Endodermal cell (in vitro differentiated cells): Measurements from ENCODE around the gene ATG16L2. TPM values are rescaled to one million over a fixed set of nuclear protein-coding genes. Genes with fewer than 3 reads are reported as not detected.

ENCODE experiments used
- DNase-seq: peaks from one replicate; pipeline ENCODE4 v3.0.0-alpha.2; 2017
- H3K27ac ChIP-seq: 2 replicates; pipeline ENCODE4 v1.5.1; 2013; ENCODE audit warnings: mild to moderate bottlenecking, low read depth, low read length, moderate library complexity
- H3K27me3 ChIP-seq: 2 replicates; pipeline ENCODE4 v1.6.1; 2013; ENCODE audit warnings: mild to moderate bottlenecking, low read length, moderate library complexity; ENCODE audit not compliant: insufficient read depth, control insufficient read depth, poor library complexity, severe bottlenecking
- H3K36me3 ChIP-seq: 2 replicates; pipeline ENCODE4 v1.7.0; 2013; ENCODE audit warnings: mild to moderate bottlenecking, low read length, moderate library complexity; ENCODE audit not compliant: control insufficient read depth, insufficient read depth
- H3K4me1 ChIP-seq: one replicate; pipeline ENCODE4 v1.7.0; 2013; ENCODE audit warnings: low read length; ENCODE audit not compliant: control insufficient read depth, insufficient read depth
- H3K4me3 ChIP-seq: 2 replicates; pipeline ENCODE4 v1.5.1; 2013; ENCODE audit warnings: mild to moderate bottlenecking, low read length, moderate library complexity
- H3K9ac ChIP-seq: 2 replicates; pipeline ENCODE4 v1.6.1; 2013; ENCODE audit warnings: mild to moderate bottlenecking, low read length, moderate library complexity; ENCODE audit not compliant: poor library complexity, severe bottlenecking; ENCODE audit errors: extremely low read depth
- H3K9me3 ChIP-seq: 2 replicates; pipeline ENCODE4 v1.6.1; 2013; ENCODE audit warnings: mild to moderate bottlenecking, low read length, moderate library complexity; ENCODE audit not compliant: control insufficient read depth
- H3K27ac Mint-ChIP-seq: 2 replicates; pipeline ENCODE4 v1.8.0; 2020; ENCODE audit warnings: mixed read lengths
- H3K27me3 Mint-ChIP-seq: 2 replicates; pipeline ENCODE4 v1.8.0; 2021; ENCODE audit warnings: mild to moderate bottlenecking, mixed read lengths; ENCODE audit not compliant: insufficient read depth
- H3K36me3 Mint-ChIP-seq: 2 replicates; pipeline ENCODE4 v1.8.0; 2020; ENCODE audit warnings: low read depth, mixed read lengths
- H3K4me1 Mint-ChIP-seq: 2 replicates; pipeline ENCODE4 v1.8.0; 2020; ENCODE audit warnings: mixed read lengths
- H3K4me3 Mint-ChIP-seq: 2 replicates; pipeline ENCODE4 v1.8.0; 2020; ENCODE audit warnings: mild to moderate bottlenecking, moderate library complexity, mixed read lengths
- H3K9me3 Mint-ChIP-seq: 2 replicates; pipeline ENCODE4 v1.8.0; 2020; ENCODE audit warnings: mild to moderate bottlenecking, mixed read lengths
- WGBS, 2 experiments: methylation state at CpG; one replicate each; pipeline versions ENCODE4 v1.1.5 to v1.1.7; 2013; ENCODE audit warnings: missing lambda C conversion rate in 2 of 2, mixed read lengths in 1 of 2; ENCODE audit not compliant: insufficient coverage in 1 of 2, insufficient read length in 1 of 2; 5-methylcytosine and 5-hydroxymethylcytosine counted together
- total RNA-seq, 2 donors: library from RNA; stranded (reverse); fragmentation: NEBNext Ultra II Directional in 1 of 2; extraction: Animal tissue kit (Norgen Biotek cat#: 25700) in 1 of 2; gene quantifications; 2 replicates in 1 of 2; 3 replicates in 1 of 2; pipeline ENCODE4 v1.2.1, GENCODE V29; 2021
- TF ChIP-seq, protein P1 (sequence below): fragments of 200-600 bp; sonication (generic); conservative IDR thresholded peaks from 2 replicates; pipeline ENCODE4 v1.5.0; 2021; ENCODE audit warnings: antibody characterized with exemption, mild to moderate bottlenecking

Gene ATG16L2
- total RNA-seq, 2 donors from 2014 or later = 32.2 to 34.2 TPM

DNA sequence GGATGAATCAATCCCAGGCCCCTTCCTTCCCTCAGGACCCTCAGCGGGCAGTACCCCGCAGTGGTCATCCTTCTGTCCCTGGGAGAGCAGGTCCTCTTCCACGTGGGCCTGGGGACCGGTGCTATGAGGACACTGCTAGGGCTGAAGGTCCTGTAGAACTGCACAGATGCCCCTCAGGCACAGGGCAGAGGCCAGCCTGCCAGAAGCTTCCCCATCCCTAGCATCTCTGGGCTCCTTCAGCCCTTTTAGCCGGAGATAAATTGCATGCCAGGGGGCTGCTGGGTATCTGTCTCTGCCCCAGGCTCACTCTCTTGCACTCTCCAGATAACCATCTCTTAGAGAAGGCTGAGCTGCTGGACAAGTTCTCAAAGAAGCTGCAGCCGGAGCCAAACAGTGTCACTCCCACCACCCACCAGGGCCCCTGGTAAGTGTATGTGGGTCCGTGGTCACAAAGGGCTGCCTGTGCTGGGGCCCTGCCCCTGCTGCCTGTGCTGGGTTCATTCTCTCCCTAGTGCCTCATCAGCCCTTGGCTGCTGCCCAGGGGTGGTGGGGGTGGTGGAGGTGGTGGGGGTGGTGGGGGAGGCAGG is 2.3 kb downstream of the ATG16L2 start:
- no peak for DNase-seq
- 92 to 100% methylated on average over 2 to 7 of the region's 7 CpGs for WGBS, 2 experiments

DNA sequence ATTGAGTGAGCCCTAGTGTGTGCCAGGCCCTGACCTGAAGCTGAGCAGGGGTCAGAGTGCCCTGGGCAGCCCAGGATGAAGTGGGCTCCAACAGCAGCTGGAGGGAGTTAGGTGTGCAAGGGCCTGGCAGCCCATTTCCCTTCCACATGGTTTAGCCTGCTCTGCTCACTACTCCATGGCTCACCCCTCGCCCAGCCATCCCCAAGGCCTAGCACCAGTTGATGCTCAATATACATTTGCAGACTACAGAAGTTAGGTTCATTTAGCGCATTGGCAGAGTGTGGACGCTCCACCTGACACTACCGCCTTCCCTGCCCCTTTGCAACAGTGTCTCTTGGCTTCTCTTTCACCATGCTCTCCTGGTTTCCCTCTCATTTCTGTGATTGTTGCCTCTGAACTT is 3.8 kb downstream of the ATG16L2 start:
- WGBS, 2 experiments = 92 to 100% methylated on average over 4 of the region's 4 CpGs
- no peak overlapping the region for H3K4me3 Mint-ChIP-seq
- no peak overlapping the region for H3K9ac ChIP-seq
- peaks cover 17% of the 10 kb centered on the region for H3K36me3 Mint-ChIP-seq
- H3K27ac Mint-ChIP-seq = no peak overlapping the region
- no peak overlapping the region for H3K27ac ChIP-seq
- TF ChIP-seq, protein P1, sequence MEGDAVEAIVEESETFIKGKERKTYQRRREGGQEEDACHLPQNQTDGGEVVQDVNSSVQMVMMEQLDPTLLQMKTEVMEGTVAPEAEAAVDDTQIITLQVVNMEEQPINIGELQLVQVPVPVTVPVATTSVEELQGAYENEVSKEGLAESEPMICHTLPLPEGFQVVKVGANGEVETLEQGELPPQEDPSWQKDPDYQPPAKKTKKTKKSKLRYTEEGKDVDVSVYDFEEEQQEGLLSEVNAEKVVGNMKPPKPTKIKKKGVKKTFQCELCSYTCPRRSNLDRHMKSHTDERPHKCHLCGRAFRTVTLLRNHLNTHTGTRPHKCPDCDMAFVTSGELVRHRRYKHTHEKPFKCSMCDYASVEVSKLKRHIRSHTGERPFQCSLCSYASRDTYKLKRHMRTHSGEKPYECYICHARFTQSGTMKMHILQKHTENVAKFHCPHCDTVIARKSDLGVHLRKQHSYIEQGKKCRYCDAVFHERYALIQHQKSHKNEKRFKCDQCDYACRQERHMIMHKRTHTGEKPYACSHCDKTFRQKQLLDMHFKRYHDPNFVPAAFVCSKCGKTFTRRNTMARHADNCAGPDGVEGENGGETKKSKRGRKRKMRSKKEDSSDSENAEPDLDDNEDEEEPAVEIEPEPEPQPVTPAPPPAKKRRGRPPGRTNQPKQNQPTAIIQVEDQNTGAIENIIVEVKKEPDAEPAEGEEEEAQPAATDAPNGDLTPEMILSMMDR = no peak
- no peaks in the 10 kb centered on the region for H3K9me3 Mint-ChIP-seq
- no peaks in the 10 kb centered on the region for H3K9me3 ChIP-seq
- H3K36me3 ChIP-seq = peaks cover 7% of the 10 kb centered on the region
- no peak overlapping the region for H3K4me3 ChIP-seq
- H3K27me3 Mint-ChIP-seq = peaks cover 14% of the 10 kb centered on the region
- peaks cover 14% of the 10 kb centered on the region for H3K4me1 Mint-ChIP-seq
- H3K4me1 ChIP-seq = no peaks in the 10 kb centered on the region
- H3K27me3 ChIP-seq = no peaks in the 10 kb centered on the region
- no peak for DNase-seq

More for the DNA sequence above, 2.3 kb downstream of the ATG16L2 start:
- Histone ChIP-seq H3K4me1 (no peaks in the 10 kb centered on the region), H3K9ac (no peak overlapping the region), H3K27me3 (no peaks in the 10 kb centered on the region), H3K27ac (no peak overlapping the region), H3K4me3 (no peak overlapping the region), H3K9me3 (no peaks in the 10 kb centered on the region), H3K36me3 (peaks cover 7% of the 10 kb centered on the region)
- H3K4me3 Mint-ChIP-seq = no peak overlapping the region
- H3K9me3 Mint-ChIP-seq = no peaks in the 10 kb centered on the region
- peaks cover 11% of the 10 kb centered on the region for H3K27me3 Mint-ChIP-seq
- TF ChIP-seq, protein P1 = no peak
- H3K4me1 Mint-ChIP-seq = peaks cover 18% of the 10 kb centered on the region
- peaks cover 17% of the 10 kb centered on the region for H3K36me3 Mint-ChIP-seq
- no peak overlapping the region for H3K27ac Mint-ChIP-seq

DNA sequence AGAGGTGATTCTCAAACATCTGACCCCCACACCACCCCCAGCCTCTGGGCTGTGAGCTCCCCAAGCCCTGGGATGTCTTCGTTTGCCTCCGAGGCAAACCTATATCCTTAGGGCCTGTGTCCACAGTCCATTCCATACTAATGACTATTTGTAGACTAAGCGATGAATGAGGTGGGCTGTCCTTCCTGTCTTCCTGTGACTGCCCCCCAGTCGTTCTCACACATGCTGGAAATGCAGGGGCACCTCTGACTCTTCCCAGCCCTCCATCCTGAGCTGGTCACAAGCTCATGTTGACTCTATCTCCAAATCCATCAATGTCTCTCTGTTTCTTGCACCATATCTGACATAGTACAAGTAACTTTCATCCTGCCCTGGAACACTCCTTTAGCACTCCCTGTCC is 4.8 kb downstream of the ATG16L2 start:
- Histone ChIP-seq H3K9ac (no peak overlapping the region), H3K27me3 (no peaks in the 10 kb centered on the region), H3K27ac (no peak overlapping the region), H3K4me3 (no peak overlapping the region), H3K9me3 (no peaks in the 10 kb centered on the region), H3K36me3 (peaks cover 7% of the 10 kb centered on the region), H3K4me1 (no peaks in the 10 kb centered on the region)
- Mint-ChIP-seq H3K9me3 (no peaks in the 10 kb centered on the region), H3K36me3 (peaks cover 17% of the 10 kb centered on the region), H3K27ac (no peak overlapping the region), H3K4me3 (no peak overlapping the region), H3K27me3 (peaks cover 22% of the 10 kb centered on the region), H3K4me1 (peaks cover 5% of the 10 kb centered on the region)
- no peak for DNase-seq
- WGBS, 2 experiments = 89 to 91% methylated on average over 2 to 4 of the region's 4 CpGs
- TF ChIP-seq, protein P1 = no peak
